Measurements from ENCODE around the gene CORO2B.
A peak's percentile ranks its signal among the peaks of the same experiment; 100 is the strongest.

Gene CORO2B

GRCh38 chr15:68543165-68544008, 35.4 kb upstream of the CORO2B start:
- no peak overlapping the region for H3K4me3 ChIP-seq (ENCODE audit: low read depth, low read length)
- no peak overlapping the region for H3K9ac ChIP-seq (ENCODE audit: low read depth, low read length)
- no peaks in the 10 kb centered on the region for H3K4me1 ChIP-seq (ENCODE audit: control insufficient read depth, insufficient read depth, low read length)
- H3K9me3 ChIP-seq (ENCODE audit: control insufficient read depth, insufficient read depth, low read length), result 0 out of 2 replicates have a peak, but pooled peaks cover 3% of the 10 kb centered on the region
- H3K27me3 ChIP-seq (ENCODE audit: control insufficient read depth, insufficient read depth, low read length), result 0 out of 2 replicates have a peak, but pooled peaks cover 2% of the 10 kb centered on the region
- no peaks in the 10 kb centered on the region for H3K36me3 ChIP-seq (ENCODE audit: control insufficient read depth, insufficient read depth, low read length)
- peak overlapping the region; percentile 23 for H3K27ac ChIP-seq (ENCODE audit: low read depth, low read length)

DNA sequence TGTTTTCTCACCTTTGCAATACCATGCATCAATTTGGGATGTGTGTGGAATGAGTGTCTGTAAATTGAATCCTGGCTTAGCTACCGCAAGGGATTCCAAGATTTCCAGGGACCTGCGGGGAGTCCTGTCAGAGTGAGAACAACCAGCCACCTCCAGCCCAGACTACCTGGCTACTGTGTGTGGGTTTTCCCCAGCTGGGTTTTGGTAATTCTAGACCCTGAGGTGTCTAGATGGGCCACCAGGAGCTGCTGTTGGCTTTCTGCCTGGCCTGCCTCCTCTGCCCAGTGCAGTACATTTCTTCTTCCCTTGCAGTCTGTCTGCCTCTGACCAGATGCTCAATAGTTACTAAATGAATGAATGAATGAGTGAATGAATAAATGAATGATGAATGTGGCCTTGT, 32.5 kb upstream of the CORO2B start:
- Histone ChIP-seq H3K36me3 (ENCODE audit: control insufficient read depth, insufficient read depth, low read length) (no peaks in the 10 kb centered on the region), H3K4me1 (ENCODE audit: control insufficient read depth, insufficient read depth, low read length) (no peaks in the 10 kb centered on the region), H3K27ac (ENCODE audit: low read depth, low read length) (no peak overlapping the region), H3K9ac (ENCODE audit: low read depth, low read length) (no peak overlapping the region), H3K9me3 (ENCODE audit: control insufficient read depth, insufficient read depth, low read length) (no peaks in the 10 kb centered on the region), H3K4me3 (ENCODE audit: low read depth, low read length) (no peak overlapping the region), H3K27me3 (ENCODE audit: control insufficient read depth, insufficient read depth, low read length) (0 out of 2 replicates have a peak, but pooled peaks cover 3% of the 10 kb centered on the region)

- Histone ChIP-seq H3K27me3 (ENCODE audit: control insufficient read depth, insufficient read depth, low read length) (0 out of 2 replicates have a peak, but pooled peaks cover 3% of the 10 kb centered on the region), H3K9ac (ENCODE audit: low read depth, low read length) (no peak overlapping the region)
Measured at GRCh38 chr15:68548364-68548763, 30.4 kb upstream of the CORO2B start.

GRCh38 chr15:68550004-68550403, 28.8 kb upstream of the CORO2B start:
- H3K9ac ChIP-seq (ENCODE audit: low read depth, low read length), result no peak overlapping the region

More at GRCh38 chr15:68548364-68548763, 30.4 kb upstream of the CORO2B start:
- Histone ChIP-seq H3K4me1 (ENCODE audit: control insufficient read depth, insufficient read depth, low read length) (no peaks in the 10 kb centered on the region), H3K27ac (ENCODE audit: low read depth, low read length) (no peak overlapping the region), H3K9me3 (ENCODE audit: control insufficient read depth, insufficient read depth, low read length) (no peaks in the 10 kb centered on the region), H3K36me3 (ENCODE audit: control insufficient read depth, insufficient read depth, low read length) (no peaks in the 10 kb centered on the region), H3K4me3 (ENCODE audit: low read depth, low read length) (no peak overlapping the region)

GRCh38 chr15:68550498-68551295, 28.1 kb upstream of the CORO2B start:
- H3K36me3 ChIP-seq (ENCODE audit: control insufficient read depth, insufficient read depth, low read length), result no peaks in the 10 kb centered on the region
- H3K4me3 ChIP-seq (ENCODE audit: low read depth, low read length), result no peak overlapping the region

More at GRCh38 chr15:68550004-68550403, 28.8 kb upstream of the CORO2B start:
- Histone ChIP-seq H3K4me1 (ENCODE audit: control insufficient read depth, insufficient read depth, low read length) (no peaks in the 10 kb centered on the region), H3K9me3 (ENCODE audit: control insufficient read depth, insufficient read depth, low read length) (no peaks in the 10 kb centered on the region), H3K27ac (ENCODE audit: low read depth, low read length) (no peak overlapping the region), H3K36me3 (ENCODE audit: control insufficient read depth, insufficient read depth, low read length) (no peaks in the 10 kb centered on the region), H3K4me3 (ENCODE audit: low read depth, low read length) (no peak overlapping the region), H3K27me3 (ENCODE audit: control insufficient read depth, insufficient read depth, low read length) (0 out of 2 replicates have a peak, but pooled peaks cover 3% of the 10 kb centered on the region)

GRCh38 chr15:68551296-68551635, 27.5 kb upstream of the CORO2B start:
- no peak overlapping the region for H3K27ac ChIP-seq (ENCODE audit: low read depth, low read length)
- H3K9ac ChIP-seq (ENCODE audit: low read depth, low read length), result no peak overlapping the region
- no peaks in the 10 kb centered on the region for H3K9me3 ChIP-seq (ENCODE audit: control insufficient read depth, insufficient read depth, low read length)

More at GRCh38 chr15:68550498-68551295, 28.1 kb upstream of the CORO2B start:
- Histone ChIP-seq H3K27ac (ENCODE audit: low read depth, low read length) (no peak overlapping the region), H3K9ac (ENCODE audit: low read depth, low read length) (no peak overlapping the region), H3K9me3 (ENCODE audit: control insufficient read depth, insufficient read depth, low read length) (no peaks in the 10 kb centered on the region), H3K27me3 (ENCODE audit: control insufficient read depth, insufficient read depth, low read length) (0 out of 2 replicates have a peak, but pooled peaks cover 3% of the 10 kb centered on the region), H3K4me1 (ENCODE audit: control insufficient read depth, insufficient read depth, low read length) (no peaks in the 10 kb centered on the region)

GRCh38 chr15:68552344-68552743, 26.4 kb upstream of the CORO2B start:
- no peaks in the 10 kb centered on the region for H3K4me1 ChIP-seq (ENCODE audit: control insufficient read depth, insufficient read depth, low read length)
- H3K9me3 ChIP-seq (ENCODE audit: control insufficient read depth, insufficient read depth, low read length), result no peaks in the 10 kb centered on the region
- peaks cover 7% of the 10 kb centered on the region; the same call in 1 of the 2 replicates for H3K27me3 ChIP-seq (ENCODE audit: control insufficient read depth, insufficient read depth, low read length)
- no peak overlapping the region for H3K27ac ChIP-seq (ENCODE audit: low read depth, low read length)
- H3K4me3 ChIP-seq (ENCODE audit: low read depth, low read length), result no peak overlapping the region
- H3K36me3 ChIP-seq (ENCODE audit: control insufficient read depth, insufficient read depth, low read length), result no peaks in the 10 kb centered on the region
- H3K9ac ChIP-seq (ENCODE audit: low read depth, low read length), result no peak overlapping the region

More at GRCh38 chr15:68551296-68551635, 27.5 kb upstream of the CORO2B start:
- H3K27me3 ChIP-seq (ENCODE audit: control insufficient read depth, insufficient read depth, low read length), result 0 out of 2 replicates have a peak, but pooled peaks cover 3% of the 10 kb centered on the region
- no peak overlapping the region for H3K4me3 ChIP-seq (ENCODE audit: low read depth, low read length)
- H3K4me1 ChIP-seq (ENCODE audit: control insufficient read depth, insufficient read depth, low read length), result no peaks in the 10 kb centered on the region
- H3K36me3 ChIP-seq (ENCODE audit: control insufficient read depth, insufficient read depth, low read length), result no peaks in the 10 kb centered on the region

DNA sequence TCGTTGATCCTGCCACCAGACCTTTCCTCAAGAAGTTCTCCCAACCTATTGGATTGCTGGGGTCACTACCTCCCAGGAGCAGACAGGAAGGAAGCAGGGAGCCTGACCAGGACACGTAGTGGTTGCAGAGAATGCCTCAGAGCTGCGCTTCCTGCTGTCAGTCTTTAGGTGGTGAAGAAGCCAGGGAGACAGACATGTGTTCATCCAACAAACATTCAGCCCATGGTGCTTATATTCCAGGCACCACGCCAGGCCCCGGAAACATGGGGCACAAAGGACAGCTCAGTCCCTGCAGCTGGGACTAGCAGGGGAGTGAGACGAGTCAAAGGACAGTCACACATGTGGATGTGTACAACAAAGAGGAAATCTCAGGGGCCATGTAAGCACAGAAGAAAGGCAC, 26.0 kb upstream of the CORO2B start:
- H3K4me1 ChIP-seq (ENCODE audit: control insufficient read depth, insufficient read depth, low read length), result no peaks in the 10 kb centered on the region
- no peaks in the 10 kb centered on the region for H3K36me3 ChIP-seq (ENCODE audit: control insufficient read depth, insufficient read depth, low read length)
- H3K9me3 ChIP-seq (ENCODE audit: control insufficient read depth, insufficient read depth, low read length), result no peaks in the 10 kb centered on the region
- no peak overlapping the region for H3K27ac ChIP-seq (ENCODE audit: low read depth, low read length)
- no peak overlapping the region for H3K4me3 ChIP-seq (ENCODE audit: low read depth, low read length)
- no peak overlapping the region for H3K9ac ChIP-seq (ENCODE audit: low read depth, low read length)
- H3K27me3 ChIP-seq (ENCODE audit: control insufficient read depth, insufficient read depth, low read length), result peaks cover 8% of the 10 kb centered on the region; the same call in 1 of the 2 replicates

DNA sequence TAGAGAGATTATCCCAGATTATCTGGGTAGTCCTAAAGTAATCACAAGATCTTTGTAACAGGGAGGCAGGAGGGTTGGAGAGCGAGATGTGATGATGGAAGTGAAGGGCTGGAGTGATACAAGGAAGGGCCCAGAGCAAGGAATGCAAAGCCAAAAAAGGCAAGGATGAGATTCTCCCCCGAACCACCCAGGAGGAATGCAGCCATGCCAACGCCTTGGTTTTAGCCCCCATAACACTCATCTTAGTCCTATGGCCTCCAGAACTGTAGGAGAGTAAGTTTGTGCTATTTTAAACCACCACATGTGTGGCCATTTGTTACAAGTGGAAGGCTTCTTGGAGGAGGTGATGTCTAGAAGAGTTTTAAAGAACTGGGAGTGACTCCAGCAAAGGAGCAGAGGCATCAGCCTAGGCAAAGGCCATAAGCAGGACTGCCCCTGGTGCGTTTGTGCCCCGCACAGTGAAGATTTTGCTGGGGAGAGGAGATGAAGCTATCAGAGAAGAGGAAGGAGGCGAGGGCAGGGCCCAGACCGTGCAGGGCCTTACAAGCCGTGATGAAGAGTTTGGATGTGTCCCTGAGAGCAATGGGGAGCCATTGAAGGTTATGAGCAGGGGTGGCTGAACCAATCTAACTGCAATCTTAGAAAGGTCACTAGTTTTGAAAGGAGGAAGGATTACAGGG, 25.3 kb upstream of the CORO2B start:
- H3K36me3 ChIP-seq (ENCODE audit: control insufficient read depth, insufficient read depth, low read length), result no peaks in the 10 kb centered on the region
- H3K9me3 ChIP-seq (ENCODE audit: control insufficient read depth, insufficient read depth, low read length), result no peaks in the 10 kb centered on the region
- no peak overlapping the region for H3K27ac ChIP-seq (ENCODE audit: low read depth, low read length)
- no peak overlapping the region for H3K9ac ChIP-seq (ENCODE audit: low read depth, low read length)
- peaks cover 4% of the 10 kb centered on the region; the same call in 1 of the 2 replicates for H3K4me1 ChIP-seq (ENCODE audit: control insufficient read depth, insufficient read depth, low read length)
- no peak overlapping the region for H3K4me3 ChIP-seq (ENCODE audit: low read depth, low read length)
- H3K27me3 ChIP-seq (ENCODE audit: control insufficient read depth, insufficient read depth, low read length), result peaks cover 10% of the 10 kb centered on the region

- no peak overlapping the region for H3K4me3 ChIP-seq (ENCODE audit: low read depth, low read length)
- H3K36me3 ChIP-seq (ENCODE audit: control insufficient read depth, insufficient read depth, low read length), result no peaks in the 10 kb centered on the region
- H3K4me1 ChIP-seq (ENCODE audit: control insufficient read depth, insufficient read depth, low read length), result peaks cover 11% of the 10 kb centered on the region; the same call in 1 of the 2 replicates
- no peak overlapping the region for H3K9ac ChIP-seq (ENCODE audit: low read depth, low read length)
- no peak overlapping the region for H3K27ac ChIP-seq (ENCODE audit: low read depth, low read length)
- peaks cover 15% of the 10 kb centered on the region for H3K27me3 ChIP-seq (ENCODE audit: control insufficient read depth, insufficient read depth, low read length)
- H3K9me3 ChIP-seq (ENCODE audit: control insufficient read depth, insufficient read depth, low read length), result no peaks in the 10 kb centered on the region
Measured at GRCh38 chr15:68553994-68554720, 24.6 kb upstream of the CORO2B start.

All from HUES48 (cell line).